Effector CD8-positive, alpha-beta T cell (primary cell): ENCODE data around the gene SPACA4.
"Not testable (repeated sequence)": the region's sequence is repeated elsewhere in the genome, so short reads cannot be mapped to it uniquely, and the experiment has no call there.

Experiments used
- DNase-seq: peaks from one replicate; lab custom pipeline; 2025; lab: John Stamatoyannopoulos, UW

The SPACA4 gene

DNA sequence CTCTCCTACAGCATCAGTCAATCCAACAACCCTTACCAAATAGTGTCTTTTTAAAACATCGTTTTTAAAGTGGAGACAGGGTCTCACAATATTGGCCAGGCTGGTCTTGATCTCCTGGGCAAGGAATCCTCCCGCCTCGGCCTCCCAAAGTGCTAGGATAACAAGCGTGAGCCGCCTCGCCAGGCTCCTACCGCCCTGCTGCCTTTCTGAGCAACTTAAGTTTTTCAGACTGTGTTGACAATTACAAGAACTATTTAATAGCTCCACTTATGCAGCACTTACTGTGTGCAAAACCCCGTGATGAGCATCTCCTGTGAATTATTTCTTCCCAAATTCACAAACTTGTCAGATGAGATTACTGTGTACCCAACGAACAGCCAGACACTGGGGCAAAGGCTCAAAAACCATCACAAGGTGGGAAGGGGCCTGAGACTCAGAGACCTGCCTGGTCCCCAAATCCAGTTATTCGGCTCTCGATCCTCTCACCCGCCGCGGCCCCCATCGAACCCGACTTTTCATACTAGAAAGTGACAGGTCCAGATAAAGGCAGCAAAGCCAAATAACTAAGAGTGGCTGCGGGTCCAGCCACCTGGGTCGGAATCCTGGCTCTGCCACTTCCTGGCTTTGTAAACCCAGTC is 11.9 kb downstream of the SPACA4 start:
- peak; percentile 46 for DNase-seq

- DNase-seq = peak; percentile 87
These were observed 12.6 kb downstream of the SPACA4 start, which contains the start of the genes RPL18 and SPHK2 for GRCh38 chr19:48618916-48619691. RPL18 (minus strand) TSS chr19:48619178; CDS start chr19:48619143, 35 bp downstream. SPHK2 (plus strand) TSS chr19:48619506; CDS start chr19:48620515, 1,009 bp downstream.

DNA sequence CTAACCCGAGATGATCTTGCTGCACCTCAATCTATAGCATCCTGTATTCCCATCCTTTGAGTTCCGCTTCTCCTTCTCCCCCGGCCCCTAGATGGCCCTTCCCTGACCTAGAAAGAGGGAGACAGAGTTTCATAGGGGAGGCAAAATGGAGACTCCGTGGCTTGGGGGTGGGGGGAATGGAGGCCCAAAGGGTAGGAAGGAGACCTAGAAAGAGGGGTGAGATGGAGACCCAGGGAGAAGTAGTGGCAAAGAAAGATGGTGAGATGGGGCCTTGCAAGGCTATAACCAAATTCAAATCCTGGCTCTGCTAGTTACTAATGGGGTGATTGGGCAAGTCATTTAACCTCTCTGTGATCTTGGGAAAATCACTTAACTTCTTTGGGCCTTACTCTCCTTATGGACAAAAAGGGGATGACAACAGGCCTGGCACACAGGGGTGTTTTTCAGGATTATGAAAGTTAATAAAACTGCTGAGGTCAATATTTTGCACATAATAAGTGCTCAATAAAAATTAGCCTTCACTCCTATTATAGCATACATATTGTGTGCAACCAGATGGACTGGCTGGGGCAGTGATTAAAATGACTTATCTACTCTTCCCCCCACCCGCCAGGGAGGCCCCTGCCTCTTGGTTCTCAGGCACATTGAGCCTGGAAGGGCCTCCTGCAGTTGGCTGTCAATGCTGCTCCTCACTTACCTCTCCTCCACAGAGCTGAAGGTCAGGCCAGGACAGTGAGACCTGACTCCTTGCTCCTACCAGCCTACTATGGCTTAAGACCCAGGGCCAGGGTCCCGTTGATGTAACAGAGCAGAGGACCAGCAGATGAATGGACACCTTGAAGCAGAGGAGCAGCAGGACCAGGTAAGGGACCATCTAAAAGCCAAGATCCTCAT is 13.4 kb downstream of the SPACA4 start:
- DNase-seq = no peak

DNA sequence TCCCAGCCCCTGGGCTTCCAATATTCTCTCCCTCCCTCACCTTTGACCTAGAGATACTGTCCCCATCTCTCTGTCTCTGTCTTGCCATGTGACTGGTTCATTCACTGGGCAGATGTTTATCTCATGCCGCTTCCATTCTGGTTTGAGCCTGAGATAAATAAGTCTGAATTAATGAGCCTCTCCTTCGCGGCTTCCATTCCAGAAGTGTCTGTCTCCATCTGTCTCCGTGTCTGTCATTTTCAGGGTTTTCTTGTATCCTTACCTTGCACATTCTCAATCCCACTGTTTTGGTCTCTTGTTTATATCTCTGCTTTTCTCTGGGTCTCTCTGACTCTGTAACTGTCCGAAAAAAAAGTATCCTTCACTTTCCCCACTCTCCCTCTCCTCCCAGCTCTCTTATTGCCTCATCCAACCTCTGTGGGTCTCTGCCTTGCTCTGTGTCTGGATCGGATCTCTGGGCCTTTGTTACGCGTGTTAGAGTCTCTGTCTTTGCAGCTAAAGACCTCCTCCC is 17.1 kb downstream of the SPACA4 start:
- no peak for DNase-seq

DNA sequence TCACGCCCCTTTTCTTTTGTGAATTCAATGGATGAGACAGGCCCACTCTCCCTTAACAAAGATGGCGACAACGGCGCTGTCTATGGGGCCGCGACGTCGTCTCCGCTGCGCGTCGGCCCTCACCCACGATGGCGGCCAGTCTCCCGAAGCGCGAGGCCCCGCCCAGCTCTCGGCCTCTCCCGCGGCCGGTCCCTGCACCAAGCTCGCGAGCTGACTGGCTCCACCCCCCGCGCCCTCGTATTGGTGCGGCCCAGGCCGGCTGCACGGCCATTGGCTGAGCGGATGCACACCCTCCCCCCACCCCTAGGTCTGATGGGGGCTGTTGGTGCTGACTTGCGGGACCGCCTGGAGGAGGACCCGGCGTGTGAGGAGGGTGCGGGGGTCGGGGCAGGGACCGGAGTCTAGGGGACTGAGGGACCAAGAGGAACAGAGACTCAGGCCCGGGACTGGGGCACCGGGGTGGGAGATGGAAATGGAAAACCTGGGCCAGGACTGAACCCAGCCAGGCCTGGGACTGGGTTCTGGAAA is 17.6 kb downstream of the SPACA4 start:
- peak; percentile 92 for DNase-seq

- no peak for DNase-seq
These were observed 18.5 kb downstream of the SPACA4 start for GRCh38 chr19:48624791-48625723.

- no peak for DNase-seq
These were observed 19.4 kb downstream of the SPACA4 start for GRCh38 chr19:48625891-48626327.

- DNase-seq = no peak
These were observed 20.8 kb downstream of the SPACA4 start for GRCh38 chr19:48627201-48627864.

DNA sequence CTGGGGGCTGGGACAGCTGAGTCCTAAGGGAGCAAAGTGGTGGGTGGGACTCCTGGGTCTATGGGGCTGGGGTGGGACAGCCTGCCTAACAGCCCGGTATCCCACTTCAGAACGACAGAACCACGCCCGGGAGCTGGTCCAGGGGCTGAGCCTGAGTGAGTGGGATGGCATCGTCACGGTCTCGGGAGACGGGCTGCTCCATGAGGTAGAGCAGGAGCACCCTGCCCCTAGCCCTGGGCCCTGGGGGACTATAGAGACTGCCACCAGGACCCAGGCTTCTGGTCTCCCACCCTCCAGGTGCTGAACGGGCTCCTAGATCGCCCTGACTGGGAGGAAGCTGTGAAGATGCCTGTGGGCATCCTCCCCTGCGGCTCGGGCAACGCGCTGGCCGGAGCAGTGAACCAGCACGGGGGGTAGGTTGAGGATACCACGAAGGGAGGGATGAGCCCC is 21.3 kb downstream of the SPACA4 start:
- DNase-seq = no peak

GRCh38 chr19:48628486-48629296 is 22.1 kb downstream of the SPACA4 start:
- no peak for DNase-seq

- no peak for DNase-seq
These were observed 22.7 kb downstream of the SPACA4 start for GRCh38 chr19:48629297-48629598.

DNA sequence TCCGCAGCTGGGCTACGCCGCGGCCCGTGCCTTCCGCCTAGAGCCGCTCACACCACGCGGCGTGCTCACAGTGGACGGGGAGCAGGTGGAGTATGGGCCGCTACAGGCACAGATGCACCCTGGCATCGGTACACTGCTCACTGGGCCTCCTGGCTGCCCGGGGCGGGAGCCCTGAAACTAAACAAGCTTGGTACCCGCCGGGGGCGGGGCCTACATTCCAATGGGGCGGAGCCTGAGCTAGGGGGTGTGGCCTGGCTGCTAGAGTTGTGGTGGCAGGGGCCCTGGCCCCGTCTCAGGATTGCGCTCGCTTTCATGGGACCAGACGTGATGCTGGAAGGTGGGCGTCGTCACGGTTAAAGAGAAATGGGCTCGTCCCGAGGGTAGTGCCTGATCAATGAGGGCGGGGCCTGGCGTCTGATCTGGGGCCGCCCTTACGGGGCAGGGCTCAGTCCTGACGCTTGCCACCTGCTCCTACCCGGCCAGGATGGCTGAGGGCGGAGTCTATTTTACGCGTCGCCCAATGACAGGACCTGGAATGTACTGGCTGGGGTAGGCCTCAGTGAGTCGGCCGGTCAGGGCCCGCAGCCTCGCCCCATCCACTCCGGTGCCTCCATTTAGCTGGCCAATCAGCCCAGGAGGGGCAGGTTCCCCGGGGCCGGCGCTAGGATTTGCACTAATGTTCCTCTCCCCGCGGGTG is 23.2 kb downstream of the SPACA4 start:
- peak; percentile 17 for DNase-seq

DNA sequence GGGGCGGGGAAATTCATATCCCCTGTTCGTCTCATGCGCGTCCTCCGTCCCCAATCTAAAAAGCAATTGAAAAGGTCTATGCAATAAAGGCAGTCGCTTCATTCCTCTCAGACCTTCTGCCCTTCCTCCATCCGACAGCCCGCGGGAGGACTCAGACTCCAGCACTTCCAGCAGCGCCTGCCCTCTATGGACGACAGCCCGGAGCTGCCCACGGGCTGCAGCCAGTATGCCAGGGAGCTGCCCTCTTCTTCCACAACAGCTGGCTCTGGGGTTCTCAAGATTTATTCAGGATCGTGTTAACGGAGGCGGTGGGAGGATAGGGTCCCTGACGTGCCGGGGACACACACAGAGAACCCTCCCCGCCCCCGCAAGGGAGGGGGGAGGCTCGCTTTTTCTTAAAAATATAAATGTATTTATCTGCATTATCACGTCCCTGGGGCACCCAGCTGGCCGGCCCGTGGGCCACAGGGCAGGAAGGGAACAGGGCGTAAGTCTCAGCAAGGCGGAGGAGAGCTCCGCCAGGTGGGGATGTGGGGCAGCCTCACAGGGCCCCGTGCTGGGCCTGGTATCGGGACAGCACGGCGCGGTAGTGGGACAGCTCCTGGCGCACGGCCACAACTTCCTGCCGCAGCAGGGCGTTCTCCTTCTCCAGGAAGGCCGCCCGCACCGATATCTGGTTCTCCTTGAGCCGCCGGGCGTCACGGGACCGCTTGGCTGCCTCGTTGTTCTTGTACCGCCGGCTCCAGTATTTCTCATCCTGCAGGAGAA is 23.9 kb downstream of the SPACA4 start:
- no peak for DNase-seq

DNA sequence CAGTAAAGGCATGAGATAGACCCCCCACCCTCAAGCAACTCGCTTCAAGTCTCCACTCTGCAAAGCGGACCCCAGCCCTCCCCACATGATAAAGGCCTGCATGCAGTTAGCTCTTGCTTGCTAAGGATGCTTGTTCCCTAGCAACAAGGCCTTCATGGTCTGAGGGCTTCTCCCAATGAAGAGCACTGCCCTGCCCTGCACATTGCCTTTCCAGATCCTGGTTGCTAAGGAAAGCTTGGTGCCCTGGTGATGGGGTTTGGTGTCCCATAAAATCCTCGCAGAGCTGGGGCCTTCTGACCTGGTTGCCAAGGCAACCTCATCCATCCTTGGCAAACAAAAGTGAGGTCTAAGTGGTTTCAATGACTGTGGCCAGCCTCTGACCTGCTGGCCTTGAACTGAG is 24.7 kb downstream of the SPACA4 start:
- no peak for DNase-seq

GRCh38 chr19:48632286-48632685 is 25.7 kb downstream of the SPACA4 start:
- not testable (repeated sequence) for DNase-seq

- DNase-seq = no peak
These were observed 26.2 kb downstream of the SPACA4 start for GRCh38 chr19:48632692-48633147.

DNA sequence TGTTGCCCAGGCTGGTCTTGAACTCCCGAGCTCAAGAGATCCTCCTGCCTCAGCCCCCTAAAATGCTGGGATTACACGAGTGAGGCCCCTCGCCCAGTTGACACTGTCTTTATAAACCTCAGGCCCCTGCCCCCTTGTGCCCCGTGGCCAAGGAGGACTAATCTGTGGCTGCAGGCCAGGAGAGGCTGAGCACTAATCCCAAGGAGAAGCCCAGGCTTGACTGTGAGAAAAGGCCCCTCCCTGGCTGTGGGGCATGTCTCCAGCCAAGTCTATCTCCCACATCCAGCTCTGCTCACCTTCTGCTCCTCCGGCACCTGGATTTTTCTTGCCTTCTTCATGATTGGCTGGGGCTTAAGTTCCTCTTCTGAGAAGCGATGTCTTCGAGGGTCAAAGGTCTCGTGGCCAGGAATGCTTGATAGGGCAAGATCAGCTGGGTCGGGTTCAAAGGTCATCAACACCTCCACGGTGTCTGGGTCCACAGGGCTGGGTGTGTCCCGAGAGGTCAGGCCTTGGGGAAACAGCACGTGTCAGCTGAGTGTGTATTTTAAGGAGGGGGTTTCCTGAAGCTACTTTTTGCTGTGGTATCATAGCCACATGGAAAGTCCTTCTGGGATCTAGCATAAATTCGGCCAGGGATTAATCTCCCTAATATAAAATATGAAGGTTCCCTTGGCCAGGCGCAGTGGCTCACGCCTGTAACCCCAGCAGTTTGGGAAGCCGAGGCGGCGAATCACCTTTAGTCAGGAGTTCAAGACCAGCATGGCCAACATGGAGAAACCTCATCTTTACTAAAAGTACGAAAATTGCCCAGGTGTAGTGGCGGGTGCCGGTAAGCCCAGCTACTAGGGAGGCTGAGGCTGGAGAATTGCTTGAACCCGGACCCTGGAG is 26.9 kb downstream of the SPACA4 start:
- no peak for DNase-seq
